Ovary (tissue), 9 donors: ENCODE results near the gene CHADL. TPM values are rescaled to one million over a fixed set of nuclear protein-coding genes. Genes with fewer than 3 reads are reported as not detected.

Source experiments
- DNase-seq, 5 donors: peaks; one replicate each; pipeline ENCODE4 v3.0.0-alpha.2; 2019 to 2020
- H3K27ac ChIP-seq, 2 donors: fragments of 200-600 bp; one replicate each; pipeline versions ENCODE4 v1.5.1 to v1.8.0; 2019 to 2022
- H3K27me3 ChIP-seq: fragments of 200-600 bp; one replicate; pipeline ENCODE4 v1.8.0; 2022
- H3K36me3 ChIP-seq: fragments of 200-600 bp; sonication (generic); one replicate; pipeline ENCODE4 v1.5.1; 2019
- H3K4me1 ChIP-seq: one replicate; pipeline ENCODE4 v1.8.1; 2013; ENCODE audit warnings: mild to moderate bottlenecking, moderate library complexity; ENCODE audit not compliant: insufficient read depth
- H3K4me3 ChIP-seq: fragments of 200-600 bp; sonication (generic); one replicate; pipeline ENCODE4 v1.5.1; 2017
- H3K9me3 ChIP-seq, 2 donors: fragments of 200-600 bp in 1 of 2; sonication (generic) in 1 of 2; one replicate each; pipeline versions ENCODE4 v1.5.1 to v1.8.1; 2013 to 2019; ENCODE audit warnings: mild to moderate bottlenecking in 1 of 2, moderate library complexity in 1 of 2
- EP300 ChIP-seq: sonication (generic); formaldehyde crosslinking; IDR thresholded peaks from one replicate; pipeline ENCODE4 v1.6.1; 2017; ENCODE audit warnings: antibody characterized with exemption
- POLR2A ChIP-seq: fragments of 450-650 bp; IDR thresholded peaks from one replicate; pipeline ENCODE4 v1.6.1; 2017; ENCODE audit warnings: antibody characterized with exemption, mild to moderate bottlenecking, moderate library complexity
- WGBS, 3 donors: extraction: QIAGEN DNeasy Blood & Tissue Kit in 1 of 3; methylation state at CpG; one replicate each; pipeline versions ENCODE4 v1.1.5 to v1.1.7; 2013 to 2017; 5-methylcytosine and 5-hydroxymethylcytosine counted together
- intact Hi-C, 4 donors: fragments of 100-400 bp; cut with DNase I; formaldehyde crosslinking; loops; one replicate each; pipeline versions ENCODE4 v1.11.0 to v1.15.1; 2022 to 2023
- polyA plus RNA-seq, 2 donors: library from polyadenylated mRNA; stranded (reverse); fragments of 200-250 nt in 1 of 2; fragments of 350-450 nt in 1 of 2; fragmentation: Illumina TruSeq in 1 of 2; extraction: RNeasy Lipid Tissue Mini Kit (QIAGEN cat#74804) in 1 of 2; gene quantifications; one replicate each; pipeline ENCODE4 v1.2.3, GENCODE V29; 2013 to 2014
- total RNA-seq, 7 donors: library from RNA; depleted of rRNA in 2 of 7; stranded (reverse); fragments of >200 nt in 2 of 7; fragmentation: NEBNext Ultra II Directional in 3 of 7; extraction: Animal tissue kit (Norgen Biotek cat#: 25700) in 3 of 7; gene quantifications; one replicate each; pipeline versions ENCODE4 v1.1.0 to v1.2.4, GENCODE V29; 2016 to 2023
- TF ChIP-seq, protein P1 (sequence below), 3 donors: fragments of 450-650 bp in 2 of 3; fragments of 200-600 bp in 1 of 3; IDR thresholded peaks; one replicate each; pipeline versions ENCODE4 v1.5.1 to v1.8.0; 2016 to 2022; ENCODE audit warnings: antibody characterized with exemption in 3 of 3, mild to moderate bottlenecking in 1 of 3
- donor health status: DM: no; HTN: no; CAD: no; lungs with moderate emphysema.
- donor health status: DM: no; HTN: no; CAD: no.
- donor health status: Bipolar disorder and iron deficiency.
- donor health status: DM: yes; HTN: yes; CAD: no.
- donor health status: DM: no; HTN: no; CAD: no.
- donor health status: DM: yes; HTN: yes; CAD: no.

Gene CHADL
- total and polyA plus RNA-seq, 9 donors, result 0.08 to 6.2 (median 2.6) TPM

- intact Hi-C loops, result no loop called here
- no peak for DNase-seq
- H3K27ac ChIP-seq, result no peak overlapping the region
These were observed 474 bp upstream of the CHADL start for GRCh38 chr22:41241133-41241676.

GRCh38 chr22:41239443-41240128 lies 1.1 kb downstream of the CHADL start:
- no peaks in the 10 kb centered on the region for H3K36me3 ChIP-seq
- WGBS, 3 donors, result 77 to 83% (median 82%) methylated on average over 16 of the region's 16 CpGs
- intact Hi-C loops, result no loop called here
- H3K9me3 ChIP-seq, result no peaks in the 10 kb centered on the region
- no peak for DNase-seq
- peaks cover 8% of the 10 kb centered on the region for H3K4me1 ChIP-seq
- H3K27me3 ChIP-seq, result no peaks in the 10 kb centered on the region
- no peak overlapping the region for H3K27ac ChIP-seq
- no peak overlapping the region for H3K4me3 ChIP-seq
- TF ChIP-seq, protein P1, sequence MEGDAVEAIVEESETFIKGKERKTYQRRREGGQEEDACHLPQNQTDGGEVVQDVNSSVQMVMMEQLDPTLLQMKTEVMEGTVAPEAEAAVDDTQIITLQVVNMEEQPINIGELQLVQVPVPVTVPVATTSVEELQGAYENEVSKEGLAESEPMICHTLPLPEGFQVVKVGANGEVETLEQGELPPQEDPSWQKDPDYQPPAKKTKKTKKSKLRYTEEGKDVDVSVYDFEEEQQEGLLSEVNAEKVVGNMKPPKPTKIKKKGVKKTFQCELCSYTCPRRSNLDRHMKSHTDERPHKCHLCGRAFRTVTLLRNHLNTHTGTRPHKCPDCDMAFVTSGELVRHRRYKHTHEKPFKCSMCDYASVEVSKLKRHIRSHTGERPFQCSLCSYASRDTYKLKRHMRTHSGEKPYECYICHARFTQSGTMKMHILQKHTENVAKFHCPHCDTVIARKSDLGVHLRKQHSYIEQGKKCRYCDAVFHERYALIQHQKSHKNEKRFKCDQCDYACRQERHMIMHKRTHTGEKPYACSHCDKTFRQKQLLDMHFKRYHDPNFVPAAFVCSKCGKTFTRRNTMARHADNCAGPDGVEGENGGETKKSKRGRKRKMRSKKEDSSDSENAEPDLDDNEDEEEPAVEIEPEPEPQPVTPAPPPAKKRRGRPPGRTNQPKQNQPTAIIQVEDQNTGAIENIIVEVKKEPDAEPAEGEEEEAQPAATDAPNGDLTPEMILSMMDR (IDR thresholded peaks at IDR 0.05), result no peak
- no peak for TF ChIP-seq EP300
- TF ChIP-seq POLR2A, result no peak

More at GRCh38 chr22:41241133-41241676, 474 bp upstream of the CHADL start:
- no peaks in the 10 kb centered on the region for H3K36me3 ChIP-seq
- no peaks in the 10 kb centered on the region for H3K9me3 ChIP-seq
- no peaks in the 10 kb centered on the region for H3K27me3 ChIP-seq
- 72 to 92% (median 75%) methylated on average over 5 to 7 of the region's 7 CpGs for WGBS, 3 donors
- no peak for TF ChIP-seq POLR2A
- no peak for TF ChIP-seq EP300
- TF ChIP-seq, protein P1 (IDR thresholded peaks at IDR 0.05), result no peak
- no peak overlapping the region for H3K4me3 ChIP-seq
- H3K4me1 ChIP-seq, result peaks cover 8% of the 10 kb centered on the region

DNA sequence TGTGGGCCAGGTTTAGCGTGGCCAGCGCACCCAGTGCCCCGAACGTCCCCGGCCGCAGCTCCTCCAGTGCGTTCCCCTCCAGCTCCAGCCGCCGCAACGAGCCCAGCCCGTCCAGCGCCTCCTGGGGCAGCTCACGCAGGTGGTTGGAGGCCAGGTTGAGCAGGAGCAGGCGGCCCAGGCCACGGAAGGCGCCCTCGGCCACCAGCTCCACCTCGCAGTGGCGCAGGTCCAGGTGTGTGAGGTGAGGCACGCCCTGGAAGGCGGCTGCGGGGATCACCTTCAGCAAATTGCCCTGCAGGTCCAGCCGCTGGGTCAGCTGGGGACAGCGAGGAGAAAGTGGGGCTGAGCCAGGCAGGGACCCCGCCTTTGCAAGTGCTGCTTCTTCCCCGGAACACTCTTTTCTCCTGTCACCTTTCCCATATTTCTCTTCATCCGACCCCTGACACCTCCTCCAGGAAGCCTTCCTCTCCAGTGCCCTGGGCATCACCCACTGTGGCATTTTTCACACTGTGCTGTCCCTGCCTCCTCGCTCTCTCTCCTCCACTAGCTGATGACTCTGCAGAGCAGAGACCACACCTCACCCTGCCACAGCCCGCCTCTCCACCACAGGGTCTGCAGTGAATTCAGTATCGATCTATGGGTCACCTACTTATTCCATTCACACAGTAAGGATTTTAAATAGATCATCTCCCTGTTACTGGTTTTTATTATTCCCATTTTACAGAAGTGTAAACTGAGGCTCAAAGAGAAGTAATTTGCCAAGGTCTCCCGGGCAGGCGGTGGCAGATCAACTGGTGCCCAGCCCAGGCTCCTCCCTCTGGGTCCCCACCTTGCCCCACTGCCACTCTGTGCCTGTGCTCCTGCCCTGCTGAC lies 1.9 kb downstream of the CHADL start:
- no peak for TF ChIP-seq EP300
- no peak for TF ChIP-seq POLR2A
- TF ChIP-seq, protein P1 (IDR thresholded peaks at IDR 0.05), result no peak
- Histone ChIP-seq H3K4me1 (peaks cover 8% of the 10 kb centered on the region), H3K27ac (no peak overlapping the region), H3K36me3 (no peaks in the 10 kb centered on the region), H3K27me3 (no peaks in the 10 kb centered on the region), H3K4me3 (no peak overlapping the region), H3K9me3 (no peaks in the 10 kb centered on the region)
- intact Hi-C loops, result no loop called here
- WGBS, 3 donors, result 88 to 92% (median 91%) methylated on average over 21 to 32 of the region's 32 CpGs
- DNase-seq, result no peak

DNA sequence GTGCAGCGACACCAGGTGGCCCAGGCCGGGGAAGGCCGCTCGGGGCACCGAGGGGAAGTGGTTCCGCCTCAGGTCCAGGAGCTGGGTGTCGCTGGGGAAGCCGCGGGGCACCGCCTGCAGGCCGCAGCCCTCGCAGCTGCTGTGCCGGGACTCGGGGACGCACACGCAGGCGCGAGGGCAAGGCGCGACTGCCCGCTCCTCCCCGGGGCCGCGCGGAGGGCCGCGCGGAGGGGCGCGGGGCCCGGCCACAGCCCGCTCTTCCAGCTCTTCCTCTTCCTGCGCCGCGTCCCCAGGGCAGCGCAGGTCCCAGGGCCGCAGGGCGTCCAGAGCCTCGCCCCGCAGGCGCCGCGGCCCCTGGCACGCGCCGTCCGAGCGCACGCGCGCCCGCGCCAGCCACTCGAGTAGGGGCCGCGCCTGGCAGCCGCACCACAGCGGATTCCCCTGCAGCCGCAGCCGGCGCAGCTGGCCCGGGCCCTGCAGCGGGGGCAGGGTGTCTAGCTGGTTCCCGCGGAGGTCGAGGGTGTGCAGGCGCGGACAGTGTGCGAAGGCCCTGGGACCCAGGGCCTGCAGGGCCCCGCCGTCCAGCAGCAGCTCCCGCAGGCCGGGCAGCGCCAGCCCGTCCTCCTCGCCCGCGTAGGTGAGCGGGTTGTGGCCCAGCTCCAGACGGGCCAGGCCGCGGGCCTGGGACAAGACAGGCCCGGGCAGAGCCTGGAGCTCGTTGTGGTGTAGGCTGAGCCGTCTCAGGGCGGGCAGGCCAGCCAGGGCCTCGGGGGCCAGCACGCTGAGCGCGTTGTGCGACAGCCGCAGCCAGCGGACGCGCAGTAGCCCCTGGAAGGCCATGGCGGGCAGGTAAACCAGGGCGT lies 2.8 kb downstream of the CHADL start:
- H3K36me3 ChIP-seq, result no peaks in the 10 kb centered on the region
- no peaks in the 10 kb centered on the region for H3K9me3 ChIP-seq
- intact Hi-C loops, result no loop called here
- H3K27me3 ChIP-seq, result no peaks in the 10 kb centered on the region
- peak; percentile 53 to 72 (median 60) for DNase-seq
- WGBS, 3 donors, result 11 to 19% (median 16%) methylated on average over 44 to 97 of the region's 97 CpGs
- peaks cover 8% of the 10 kb centered on the region for H3K4me1 ChIP-seq
- H3K4me3 ChIP-seq, result peak overlapping the region; percentile 33
- TF ChIP-seq EP300 (no peak), POLR2A (no peak)
- TF ChIP-seq, protein P1 (IDR thresholded peaks at IDR 0.05), result peak in 2 of 3 donors; percentile 35 to 44
- no peak overlapping the region for H3K27ac ChIP-seq
